ENCODE data around the gene PHKG2. TPM values are rescaled to one million over a fixed set of nuclear protein-coding genes. Genes with fewer than 3 reads are reported as not detected.

PHKG2 gene
- total RNA-seq, 1 donor from 2014 or later: 15.6 TPM

- no peak for TF ChIP-seq CTCF (IDR thresholded peaks at IDR 0.05; ENCODE audit: borderline replicate concordance)
- peaks cover 39% of the 10 kb centered on the region for H3K4me1 ChIP-seq
- H3K27ac ChIP-seq (replicated peaks): no peak overlapping the region
- H3K4me3 ChIP-seq: no peak overlapping the region
- H3K36me3 ChIP-seq: peaks cover 30% of the 10 kb centered on the region
- intact Hi-C loops (cut with micrococcal nuclease): no loop called here
- H3K9me3 ChIP-seq (replicated peaks): no peaks in the 10 kb centered on the region
- H3K27me3 ChIP-seq (ENCODE audit: low read depth): no peaks in the 10 kb centered on the region
- DNase-seq: no peak
These were observed 36.0 kb downstream of the PHKG2 start for GRCh38 chr16:30784215-30784614.

- Histone ChIP-seq H3K4me3 (peak overlapping the region; percentile 86), H3K4me1 (peaks cover 39% of the 10 kb centered on the region), H3K27ac (replicated peaks) (peak overlapping the region; percentile 94), H3K9me3 (replicated peaks) (no peaks in the 10 kb centered on the region), H3K36me3 (peaks cover 30% of the 10 kb centered on the region), H3K27me3 (ENCODE audit: low read depth) (no peaks in the 10 kb centered on the region)
- no peak for DNase-seq
- no peak for TF ChIP-seq CTCF (IDR thresholded peaks at IDR 0.05; ENCODE audit: borderline replicate concordance)
- intact Hi-C loops (cut with micrococcal nuclease): no loop called here
These were observed 37.2 kb downstream of the PHKG2 start for GRCh38 chr16:30785126-30786106.

GRCh38 chr16:30786115-30786935 is 38.1 kb downstream of the PHKG2 start:
- Histone ChIP-seq H3K27me3 (ENCODE audit: low read depth) (no peaks in the 10 kb centered on the region), H3K4me1 (peaks cover 39% of the 10 kb centered on the region), H3K4me3 (peak overlapping the region; percentile 86), H3K27ac (replicated peaks) (peak overlapping the region; percentile 94), H3K9me3 (replicated peaks) (no peaks in the 10 kb centered on the region), H3K36me3 (peaks cover 29% of the 10 kb centered on the region)
- no peak for TF ChIP-seq CTCF (IDR thresholded peaks at IDR 0.05; ENCODE audit: borderline replicate concordance)
- no peak for DNase-seq
- intact Hi-C loops (cut with micrococcal nuclease): no loop called here

- intact Hi-C loops (cut with micrococcal nuclease): no loop called here
- no peaks in the 10 kb centered on the region for H3K27me3 ChIP-seq (ENCODE audit: low read depth)
- peak; percentile 73 for DNase-seq
- peak; percentile 25 for TF ChIP-seq CTCF (IDR thresholded peaks at IDR 0.05; ENCODE audit: borderline replicate concordance)
- peaks cover 22% of the 10 kb centered on the region for H3K36me3 ChIP-seq
- H3K4me1 ChIP-seq: peaks cover 39% of the 10 kb centered on the region
- peak within 1 kb of the TSS; percentile 94 for H3K27ac ChIP-seq (replicated peaks)
- peak within 1 kb of the TSS; percentile 86 for H3K4me3 ChIP-seq
- H3K9me3 ChIP-seq (replicated peaks): no peaks in the 10 kb centered on the region
These were observed 38.8 kb downstream of the PHKG2 start, which contains the start of gene ZNF629 for GRCh38 chr16:30786936-30787612. Gene ZNF629, minus strand, starts transcription at chr16:30787205. Its CDS starts 2,723 bp downstream, at chr16:30784482.

Measured in left ventricle myocardium inferior (tissue), 1 donor.